ENCODE data around the gene ABCC2. TPM values are rescaled to one million over a fixed set of nuclear protein-coding genes. Genes with fewer than 3 reads are reported as not detected.
A peak's percentile ranks its signal among the peaks of the same experiment; 100 is the strongest.

The ABCC2 gene
- total RNA-seq, 1 experiment from 2014 or later: 129 TPM

- Mint-ChIP-seq H3K9me3 (ENCODE audit: unreplicated experiment) (no peaks in the 10 kb centered on the region), H3K27me3 (ENCODE audit: insufficient read depth, unreplicated experiment) (no peaks in the 10 kb centered on the region), H3K4me1 (ENCODE audit: low read depth, unreplicated experiment) (no peaks in the 10 kb centered on the region), H3K4me3 (ENCODE audit: unreplicated experiment) (no peak overlapping the region), H3K36me3 (ENCODE audit: insufficient read depth, unreplicated experiment) (peaks cover 75% of the 10 kb centered on the region), H3K27ac (ENCODE audit: unreplicated experiment) (no peak overlapping the region)
- H3K9me3 ChIP-seq: no peaks in the 10 kb centered on the region
- no TSS peak for BruUV-seq (replicated peaks)
- no peak overlapping the region for H3K4me3 ChIP-seq (ENCODE audit: low read depth, low read length)
- POLR2A ChIA-PET: no interaction called here
- no peak for TF ChIP-seq CTCF (IDR thresholded peaks at IDR 0.05; ENCODE audit: insufficient read depth in 1 of 2, low read depth in 1 of 2, low read length in 1 of 2, severe bottlenecking in 1 of 2, unreplicated experiment in 1 of 2)
- no peaks in the 10 kb centered on the region for H3K4me1 ChIP-seq
- no peaks in the 10 kb centered on the region for H3K27me3 ChIP-seq (replicated peaks; ENCODE audit: control insufficient read depth, insufficient read depth, low read length)
- intact Hi-C loops (cut with micrococcal nuclease; ENCODE audit: unreplicated experiment): no loop called here
- no peak for DNase-seq
- H3K36me3 ChIP-seq (ENCODE audit: control insufficient read depth, insufficient read depth, low read length): peaks cover 15% of the 10 kb centered on the region
- CTCF ChIA-PET: no interaction called here
Observed at GRCh38 chr10:99798920-99799319, 16.5 kb downstream of the ABCC2 start.

GRCh38 chr10:99799613-99800012 lies 17.2 kb downstream of the ABCC2 start:
- DNase-seq: no peak
- no peak for TF ChIP-seq CTCF (IDR thresholded peaks at IDR 0.05; ENCODE audit: insufficient read depth in 1 of 2, low read depth in 1 of 2, low read length in 1 of 2, severe bottlenecking in 1 of 2, unreplicated experiment in 1 of 2)
- H3K4me3 Mint-ChIP-seq (ENCODE audit: unreplicated experiment): no peak overlapping the region
- H3K27me3 ChIP-seq (replicated peaks; ENCODE audit: control insufficient read depth, insufficient read depth, low read length): no peaks in the 10 kb centered on the region
- H3K4me3 ChIP-seq (ENCODE audit: low read depth, low read length): no peak overlapping the region
- BruUV-seq (replicated peaks): no TSS peak
- no peaks in the 10 kb centered on the region for H3K27me3 Mint-ChIP-seq (ENCODE audit: insufficient read depth, unreplicated experiment)
- peaks cover 15% of the 10 kb centered on the region for H3K36me3 ChIP-seq (ENCODE audit: control insufficient read depth, insufficient read depth, low read length)
- no peaks in the 10 kb centered on the region for H3K9me3 Mint-ChIP-seq (ENCODE audit: unreplicated experiment)
- intact Hi-C loops (cut with micrococcal nuclease; ENCODE audit: unreplicated experiment): no loop called here
- peaks cover 76% of the 10 kb centered on the region for H3K36me3 Mint-ChIP-seq (ENCODE audit: insufficient read depth, unreplicated experiment)
- H3K4me1 Mint-ChIP-seq (ENCODE audit: low read depth, unreplicated experiment): no peaks in the 10 kb centered on the region
- H3K27ac Mint-ChIP-seq (ENCODE audit: unreplicated experiment): no peak overlapping the region
- POLR2A ChIA-PET: interaction anchor here (0.6 kb wide), 1 partner anchor 32 kb away, joined by 7 read pairs; no protein-coding TSS in a partner anchor
- no peaks in the 10 kb centered on the region for H3K9me3 ChIP-seq
- CTCF ChIA-PET: interaction anchor here (1.2 kb wide), 1 partner anchor 67 kb away, joined by 3 read pairs; the partner anchor contains the start of genes COX15 and CUTC
- no peaks in the 10 kb centered on the region for H3K4me1 ChIP-seq

GRCh38 chr10:99804471-99804870 lies 22.0 kb downstream of the ABCC2 start:
- no peak for TF ChIP-seq CTCF (IDR thresholded peaks at IDR 0.05; ENCODE audit: insufficient read depth in 1 of 2, low read depth in 1 of 2, low read length in 1 of 2, severe bottlenecking in 1 of 2, unreplicated experiment in 1 of 2)
- DNase-seq: no peak
- POLR2A ChIA-PET: no interaction called here
- no peak overlapping the region for H3K27ac Mint-ChIP-seq (ENCODE audit: unreplicated experiment)
- TSS peak; percentile 14 for BruUV-seq (replicated peaks)
- H3K27me3 Mint-ChIP-seq (ENCODE audit: insufficient read depth, unreplicated experiment): no peaks in the 10 kb centered on the region
- Histone ChIP-seq H3K36me3 (ENCODE audit: control insufficient read depth, insufficient read depth, low read length) (peaks cover 18% of the 10 kb centered on the region), H3K4me3 (ENCODE audit: low read depth, low read length) (no peak overlapping the region), H3K27me3 (replicated peaks; ENCODE audit: control insufficient read depth, insufficient read depth, low read length) (no peaks in the 10 kb centered on the region), H3K9me3 (no peaks in the 10 kb centered on the region), H3K4me1 (no peaks in the 10 kb centered on the region)
- CTCF ChIA-PET: interaction anchor here (0.6 kb wide), 1 partner anchor 240 kb away, joined by 3 read pairs; no protein-coding TSS in a partner anchor
- intact Hi-C loops (cut with micrococcal nuclease; ENCODE audit: unreplicated experiment): no loop called here
- no peaks in the 10 kb centered on the region for H3K4me1 Mint-ChIP-seq (ENCODE audit: low read depth, unreplicated experiment)
- H3K36me3 Mint-ChIP-seq (ENCODE audit: insufficient read depth, unreplicated experiment): peaks cover 74% of the 10 kb centered on the region
- no peaks in the 10 kb centered on the region for H3K9me3 Mint-ChIP-seq (ENCODE audit: unreplicated experiment)
- H3K4me3 Mint-ChIP-seq (ENCODE audit: unreplicated experiment): no peak overlapping the region
